SU-DHL-6 (cell line): ENCODE measurements around the gene NRXN2.
"Not testable (repeated sequence)": the region's sequence is repeated elsewhere in the genome, so short reads cannot be mapped to it uniquely, and the experiment has no call there.

Experiments used
- H2AFZ ChIP-seq: fragments of 200-600 bp; sonication (generic); 2 replicates; pipeline ENCODE4 v1.6.1; 2014; ENCODE audit warnings: low read depth, mild to moderate bottlenecking, moderate library complexity, mixed read lengths, antibody characterized with exemption, low read length; ENCODE audit not compliant: severe bottlenecking
- H3F3A ChIP-seq: fragments of 200-600 bp; shearing (Covaris generic); 2 replicates; pipeline ENCODE4 v1.6.0; 2016; ENCODE audit warnings: antibody characterized with exemption, mild to moderate bottlenecking; ENCODE audit not compliant: insufficient read depth
- H3K27ac ChIP-seq: fragments of 200-600 bp; sonication (generic); 2 replicates; pipeline ENCODE4 v1.5.1; 2016; ENCODE audit warnings: low read depth, mild to moderate bottlenecking, low read length, moderate library complexity, mixed read lengths
- H3K27me3 ChIP-seq: fragments of 200-600 bp; sonication (generic), shearing (Covaris generic); 2 replicates; pipeline ENCODE4 v1.6.0; 2014; ENCODE audit warnings: mild to moderate bottlenecking, low read length
- H3K36me3 ChIP-seq: fragments of 200-600 bp; sonication (generic); 2 replicates; pipeline ENCODE4 v1.6.1; 2014; ENCODE audit warnings: mild to moderate bottlenecking, low read length, mixed read lengths
- H3K4me2 ChIP-seq: fragments of 300-600, 200-600 bp; shearing (Covaris generic), sonication (generic); 2 replicates; pipeline ENCODE4 v1.6.0; 2014; ENCODE audit warnings: low read length, low read depth, mild to moderate bottlenecking; ENCODE audit not compliant: poor library complexity, severe bottlenecking
- H3K4me3 ChIP-seq: fragments of 200-600 bp; sonication (generic); 2 replicates; pipeline ENCODE4 v1.5.1; 2014; ENCODE audit warnings: antibody characterized with exemption, low read length, mild to moderate bottlenecking, mixed read lengths; ENCODE audit not compliant: insufficient read depth, poor library complexity, severe bottlenecking
- H3K79me2 ChIP-seq: fragments of 200-600 bp; sonication (generic); 2 replicates; pipeline ENCODE4 v1.6.1; 2014; ENCODE audit warnings: mild to moderate bottlenecking, low read length, moderate library complexity; ENCODE audit not compliant: insufficient read depth
- H3K9ac ChIP-seq: fragments of 200-600 bp; sonication (generic); 2 replicates; pipeline ENCODE4 v1.7.0; 2014; ENCODE audit warnings: mild to moderate bottlenecking, low read length
- H3K9me2 ChIP-seq: fragments of 200-600 bp; sonication (generic); replicated peaks from 2 replicates; pipeline ENCODE4 v1.6.1; 2014; ENCODE audit warnings: low read length; ENCODE audit not compliant: insufficient read depth
- H3K9me3 ChIP-seq: fragments of 200-600 bp; sonication (generic); 2 replicates; pipeline ENCODE4 v1.6.1; 2014; ENCODE audit warnings: low read length, mixed read lengths; ENCODE audit not compliant: insufficient read depth
- H4K20me1 ChIP-seq: fragments of 200-600 bp; sonication (generic); 2 replicates; pipeline ENCODE4 v1.6.1; 2014; ENCODE audit warnings: low read depth, mild to moderate bottlenecking, antibody characterized with exemption, low read length, moderate library complexity, mixed read lengths
- CTCF ChIP-seq: fragments of 200-600 bp; sonication (generic); IDR thresholded peaks from one replicate; pipeline ENCODE4 v1.5.1; 2017; ENCODE audit warnings: antibody characterized with exemption, mild to moderate bottlenecking, low read length, moderate library complexity; ENCODE audit not compliant: insufficient read depth, poor library complexity, severe bottlenecking
- EZH2phosphoT487 ChIP-seq: fragments of 200-600 bp; sonication (generic), shearing (Covaris generic); conservative IDR thresholded peaks from 2 replicates; pipeline ENCODE4 v1.6.1; 2018; ENCODE audit warnings: mild to moderate bottlenecking, antibody characterized with exemption, low read length, moderate library complexity, mixed read lengths

NRXN2 gene

GRCh38 chr11:64710418-64711137 lies 12.4 kb downstream of the NRXN2 start:
- TF ChIP-seq EZH2phosphoT487 (no peak), CTCF (no peak)
- H3K9me3 ChIP-seq, result no peaks in the 10 kb centered on the region
- no peaks in the 10 kb centered on the region for H4K20me1 ChIP-seq
- H3K9me2 ChIP-seq, result no peaks in the 10 kb centered on the region
- no peaks in the 10 kb centered on the region for H3K36me3 ChIP-seq
- no peak overlapping the region for H3K9ac ChIP-seq
- H3K4me2 ChIP-seq, result no peak overlapping the region
- no peaks in the 10 kb centered on the region for H3K27me3 ChIP-seq
- H3K79me2 ChIP-seq, result no peaks in the 10 kb centered on the region
- H3K27ac ChIP-seq, result no peak overlapping the region
- no peak overlapping the region for H3K4me3 ChIP-seq
- H3F3A ChIP-seq, result no peaks in the 10 kb centered on the region
- no peak overlapping the region for H2AFZ ChIP-seq

GRCh38 chr11:64705501-64705900 lies 17.5 kb downstream of the NRXN2 start:
- Histone ChIP-seq H3K27me3 (no peaks in the 10 kb centered on the region), H3K9me3 (no peaks in the 10 kb centered on the region), H3F3A (no peaks in the 10 kb centered on the region), H3K79me2 (no peaks in the 10 kb centered on the region), H3K9me2 (no peaks in the 10 kb centered on the region), H2AFZ (no peak overlapping the region), H3K4me3 (no peak overlapping the region), H3K9ac (no peak overlapping the region), H3K36me3 (no peaks in the 10 kb centered on the region), H3K27ac (no peak overlapping the region), H3K4me2 (no peak overlapping the region), H4K20me1 (no peaks in the 10 kb centered on the region)
- TF ChIP-seq CTCF (no peak), EZH2phosphoT487 (no peak)

GRCh38 chr11:64703048-64703447 lies 19.9 kb downstream of the NRXN2 start:
- Histone ChIP-seq H3K9me3 (no peaks in the 10 kb centered on the region), H3K4me3 (no peak overlapping the region), H3K4me2 (no peak overlapping the region), H3F3A (no peaks in the 10 kb centered on the region), H3K9ac (no peak overlapping the region), H3K27me3 (no peaks in the 10 kb centered on the region), H4K20me1 (no peaks in the 10 kb centered on the region), H3K79me2 (no peaks in the 10 kb centered on the region), H3K9me2 (no peaks in the 10 kb centered on the region), H3K27ac (no peak overlapping the region), H3K36me3 (no peaks in the 10 kb centered on the region), H2AFZ (no peak overlapping the region)
- TF ChIP-seq CTCF, result no peak
- no peak for TF ChIP-seq EZH2phosphoT487

- not testable (repeated sequence) for H3K9ac ChIP-seq, H4K20me1 ChIP-seq, H3K4me2 ChIP-seq, H3F3A ChIP-seq, H3K36me3 ChIP-seq, H3K4me3 ChIP-seq, H3K9me2 ChIP-seq, H2AFZ ChIP-seq, H3K79me2 ChIP-seq, H3K27ac ChIP-seq, H3K27me3 ChIP-seq, H3K9me3 ChIP-seq
Measured at GRCh38 chr11:64701956-64702355, 21.0 kb downstream of the NRXN2 start.
